Keratinocyte (primary cell): Measurements from ENCODE around the gene LSM12. TPM values are rescaled to one million over a fixed set of nuclear protein-coding genes. Genes with fewer than 3 reads are reported as not detected.

Source experiments
- DNase-seq: peaks from one replicate; pipeline ENCODE4 v3.0.0-alpha.2; 2011; ENCODE audit warnings: low read depth, missing footprints, low spot score
- FAIRE-seq: peaks from 2 replicates; lab custom pipeline; 2011; peaks lifted over from hg19 to GRCh38; lab: Jason Lieb, UNC
- H2AFZ ChIP-seq: 2 replicates; pipeline ENCODE4 v1.6.0; 2012; ENCODE audit warnings: low read length, control low read depth, inconsistent platforms; ENCODE audit not compliant: control insufficient read depth
- H3K27ac ChIP-seq: 2 replicates; pipeline ENCODE4 v1.5.1; 2011; ENCODE audit warnings: low read length; ENCODE audit not compliant: control insufficient read depth, insufficient read depth
- H3K27me3 ChIP-seq: 3 replicates; pipeline ENCODE4 v1.6.0; 2011; ENCODE audit warnings: low read length; ENCODE audit not compliant: control insufficient read depth, insufficient read depth; ENCODE audit errors: extremely low read depth
- H3K36me3 ChIP-seq, 2 experiments: 2 replicates in 1 of 2; 3 replicates in 1 of 2; pipeline ENCODE4 v1.5.1; 2011; ENCODE audit warnings: low read length in 2 of 2, mild to moderate bottlenecking in 1 of 2; ENCODE audit not compliant: control insufficient read depth in 2 of 2, insufficient read depth in 2 of 2; ENCODE audit errors: extremely low read depth in 1 of 2
- H3K4me1 ChIP-seq: 3 replicates; pipeline ENCODE4 v1.5.1; 2011; ENCODE audit warnings: low read length; ENCODE audit not compliant: control insufficient read depth, insufficient read depth; ENCODE audit errors: extremely low read depth
- H3K4me2 ChIP-seq: 3 replicates; pipeline ENCODE4 v1.6.0; 2011; ENCODE audit warnings: low read depth, low read length; ENCODE audit not compliant: control insufficient read depth, insufficient read depth; ENCODE audit errors: extremely low read depth
- H3K4me3 ChIP-seq, 3 experiments: fragments of 200-600 bp in 1 of 3; sonication (generic) in 1 of 3; 2 replicates in 2 of 3; 3 replicates in 1 of 3; pipeline ENCODE4 v1.5.1; 2011 to 2016; ENCODE audit warnings: low read length in 3 of 3, mild to moderate bottlenecking in 3 of 3, control low read depth in 2 of 3, inconsistent platforms in 1 of 3, low read depth in 1 of 3, mixed read lengths in 1 of 3, mixed run types in 1 of 3, moderate library complexity in 1 of 3; ENCODE audit not compliant: control insufficient read depth in 2 of 3, insufficient read depth in 2 of 3; ENCODE audit errors: extremely low read depth in 1 of 3
- H3K79me2 ChIP-seq: 2 replicates; pipeline ENCODE4 v1.6.0; 2012; ENCODE audit warnings: low read length; ENCODE audit not compliant: control insufficient read depth, insufficient read depth
- H3K9ac ChIP-seq: 3 replicates; pipeline ENCODE4 v1.6.0; 2011; ENCODE audit warnings: low read length; ENCODE audit not compliant: control insufficient read depth, insufficient read depth; ENCODE audit errors: extremely low read depth
- H3K9me1 ChIP-seq: 3 replicates; pipeline ENCODE4 v1.6.0; 2011; ENCODE audit warnings: low read length; ENCODE audit not compliant: control insufficient read depth, insufficient read depth; ENCODE audit errors: extremely low read depth
- H3K9me3 ChIP-seq: 2 replicates; pipeline ENCODE4 v1.5.1; 2012; ENCODE audit warnings: low read depth, low read length; ENCODE audit not compliant: control insufficient read depth
- H4K20me1 ChIP-seq: 3 replicates; pipeline ENCODE4 v1.6.0; 2011; ENCODE audit warnings: low read length; ENCODE audit not compliant: control insufficient read depth, insufficient read depth; ENCODE audit errors: extremely low read depth
- CTCF ChIP-seq, 3 experiments: IDR thresholded peaks in 1 of 3; conservative IDR thresholded peaks in 1 of 3; optimal IDR thresholded peaks in 1 of 3; 2 replicates in 2 of 3; 3 replicates in 1 of 3; pipeline versions ENCODE3 to v1.5.1; 2011; ENCODE audit warnings: low read length in 3 of 3, mild to moderate bottlenecking in 3 of 3, moderate library complexity in 2 of 3, control low read depth in 1 of 3, inconsistent platforms in 1 of 3; ENCODE audit not compliant: insufficient read depth in 2 of 3; ENCODE audit errors: extremely low read depth in 1 of 3
- EZH2 ChIP-seq: IDR thresholded peaks from one replicate; pipeline ENCODE4 v1.6.1; 2012; ENCODE audit warnings: inconsistent platforms, mild to moderate bottlenecking, low read length, moderate library complexity
- dilution Hi-C: fragments of 300-500 bp; cut with MboI; formaldehyde crosslinking; loops from one replicate; pipeline ENCODE4 v1.7.0; 2020; ENCODE audit warnings: low sequenced_read_pairs; ENCODE audit not compliant: extremely low pct_ligation_motif_present
- polyA plus RNA-seq, 5 experiments: library from polyadenylated mRNA; depleted of rRNA in 3 of 5; stranded (reverse) in 3 of 5; stranded (forward) in 1 of 5; unstranded in 1 of 5; fragments of >200 nt; gene quantifications; 1 replicate in 1 of 5; 2 replicates in 3 of 5; 3 replicates in 1 of 5; pipeline versions ENCODE4 v1.2.1 to v1.2.3, GENCODE V29; 2011 to 2012; ENCODE audit warnings: missing spikeins in 2 of 5, low read depth in 1 of 5, low replicate concordance in 1 of 5

The LSM12 gene
- polyA plus RNA-seq, 1 donor (not counting 4 experiments of a cell fraction or from before 2014, with no cell fraction given), result 49.5 TPM

GRCh38 chr17:44093231-44093900 lies 26.9 kb upstream of the LSM12 start:
- FAIRE-seq, result no peak
- Histone ChIP-seq H2AFZ (no peak overlapping the region), H3K9me3 (no peaks in the 10 kb centered on the region), H3K4me3 (no peak overlapping the region), H3K79me2 (no peaks in the 10 kb centered on the region), H3K36me3 (peaks cover 0 to 2% of the 10 kb centered on the region in 2 experiments), H3K27ac (no peak overlapping the region), H4K20me1 (no peaks in the 10 kb centered on the region), H3K27me3 (no peaks in the 10 kb centered on the region), H3K4me1 (peaks cover 18% of the 10 kb centered on the region), H3K4me2 (no peak overlapping the region), H3K9ac (no peak overlapping the region), H3K9me1 (no peaks in the 10 kb centered on the region)
- no peak for DNase-seq
- no peak for TF ChIP-seq CTCF (optimal IDR thresholded peaks at IDR 0.05 in 1 of 3, IDR thresholded peaks at IDR 0.05 in 1 of 3, conservative IDR thresholded peaks at IDR 0.05 in 1 of 3; ENCODE audit: extremely low read depth in 1 of 3, insufficient read depth in 2 of 3, low read length in 3 of 3)
- TF ChIP-seq EZH2, result no peak
- dilution Hi-C loops, result no loop called here

GRCh38 chr17:44092051-44092450 lies 25.6 kb upstream of the LSM12 start:
- FAIRE-seq (no peak), DNase-seq (no peak)
- Histone ChIP-seq H3K79me2 (no peaks in the 10 kb centered on the region), H3K36me3 (peaks cover 0 to 2% of the 10 kb centered on the region in 2 experiments), H3K27me3 (no peaks in the 10 kb centered on the region), H3K4me3 (no peak overlapping the region), H4K20me1 (no peaks in the 10 kb centered on the region), H2AFZ (no peak overlapping the region), H3K9me1 (no peaks in the 10 kb centered on the region), H3K27ac (no peak overlapping the region), H3K4me2 (no peak overlapping the region), H3K9me3 (no peaks in the 10 kb centered on the region), H3K4me1 (peaks cover 20% of the 10 kb centered on the region), H3K9ac (no peak overlapping the region)
- TF ChIP-seq CTCF (optimal IDR thresholded peaks at IDR 0.05 in 1 of 3, IDR thresholded peaks at IDR 0.05 in 1 of 3, conservative IDR thresholded peaks at IDR 0.05 in 1 of 3; ENCODE audit: extremely low read depth in 1 of 3, insufficient read depth in 2 of 3, low read length in 3 of 3), result no peak
- dilution Hi-C loops, result no loop called here
